HG02798 (cell line): Measurements from ENCODE around the gene AASS.
A peak's percentile ranks its signal among the peaks of the same experiment; 100 is the strongest.

Experiments
- ATAC-seq: cut with Tn5 transposase; IDR thresholded peaks from one replicate; pipeline ENCODE4 v1.9.1; 2021; ENCODE audit warnings: mild to moderate bottlenecking; ENCODE audit not compliant: unreplicated experiment, poor library complexity

The AASS gene

DNA sequence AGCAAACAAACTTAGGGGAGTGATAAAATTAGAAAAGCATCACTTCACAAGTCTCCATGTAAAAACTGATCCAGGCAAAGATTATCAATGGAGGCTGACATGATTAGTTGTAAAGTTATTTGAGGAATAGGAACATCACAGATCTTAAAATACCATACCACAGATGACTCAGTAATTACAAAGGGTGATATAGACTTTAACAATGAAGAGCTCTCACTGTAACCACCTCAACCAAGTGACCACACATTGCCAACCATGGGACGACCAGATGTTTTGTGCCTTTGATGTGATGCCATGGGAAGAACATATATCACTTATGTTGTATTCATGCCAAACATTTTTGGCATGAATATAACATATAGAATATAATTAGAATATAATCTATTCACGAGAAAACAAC, 11.7 kb downstream of the AASS start:
- ATAC-seq = no peak

DNA sequence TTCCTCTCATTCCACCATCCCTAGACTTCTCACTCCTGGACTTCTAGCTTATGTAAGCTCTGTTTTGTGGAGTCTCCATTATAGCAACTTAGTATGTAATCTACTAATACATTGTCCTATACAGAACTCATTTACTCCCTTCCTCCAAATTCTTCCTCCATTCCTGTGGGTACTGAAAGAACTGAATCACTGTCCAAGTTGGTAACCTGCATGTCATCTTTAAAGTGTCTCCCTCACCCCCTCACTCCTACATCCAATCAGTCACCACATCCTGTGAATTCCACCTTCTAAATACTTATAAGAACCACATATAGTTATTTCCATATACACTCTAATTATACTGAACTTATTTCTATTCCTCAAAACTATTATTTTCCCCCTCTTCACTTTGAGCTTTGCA, 20.3 kb downstream of the AASS start:
- ATAC-seq = no peak

DNA sequence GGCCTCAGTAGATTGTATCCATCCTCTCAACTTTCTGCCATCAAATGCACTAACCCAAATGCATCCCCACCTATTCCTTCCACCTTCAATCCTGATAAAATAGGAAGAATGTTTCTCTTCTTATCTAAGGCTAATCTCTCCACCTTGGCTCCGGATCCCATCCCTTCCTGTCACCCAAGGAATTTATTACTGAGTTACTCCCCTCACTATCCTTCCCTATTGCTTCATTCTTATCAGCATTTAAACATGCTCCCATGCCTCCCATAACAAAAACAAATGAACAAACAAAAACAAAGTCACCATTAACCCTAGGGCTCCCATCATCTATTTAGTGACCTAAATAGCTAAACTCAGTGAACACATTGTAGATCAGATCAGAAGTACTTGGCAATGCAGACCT, 25.3 kb downstream of the AASS start:
- ATAC-seq = no peak

GRCh38 chr7:122103064-122103463, 41.0 kb downstream of the AASS start:
- ATAC-seq = no peak

- no peak for ATAC-seq
Observed at GRCh38 chr7:122100021-122100420, 44.0 kb downstream of the AASS start.

- no peak for ATAC-seq
Observed at GRCh38 chr7:122095642-122096041, 48.4 kb downstream of the AASS start.

DNA sequence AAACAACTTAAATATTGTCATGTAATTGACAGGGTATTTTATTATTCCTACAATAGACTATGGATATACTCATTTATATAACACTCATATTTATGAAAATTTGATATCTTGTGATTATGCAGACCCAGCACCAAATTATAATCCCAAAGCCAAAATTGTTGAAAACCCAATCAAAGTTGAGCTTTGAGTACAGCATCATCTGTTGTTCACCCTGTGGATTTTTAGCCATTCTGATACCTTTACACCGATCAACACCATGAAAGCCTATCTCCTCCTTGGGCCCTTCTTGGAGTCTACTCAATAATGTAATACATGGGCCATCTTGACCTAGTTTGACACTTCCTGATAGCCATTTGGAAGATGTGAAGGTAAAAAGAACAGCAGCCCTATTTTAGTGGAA, 49.5 kb downstream of the AASS start:
- no peak for ATAC-seq

DNA sequence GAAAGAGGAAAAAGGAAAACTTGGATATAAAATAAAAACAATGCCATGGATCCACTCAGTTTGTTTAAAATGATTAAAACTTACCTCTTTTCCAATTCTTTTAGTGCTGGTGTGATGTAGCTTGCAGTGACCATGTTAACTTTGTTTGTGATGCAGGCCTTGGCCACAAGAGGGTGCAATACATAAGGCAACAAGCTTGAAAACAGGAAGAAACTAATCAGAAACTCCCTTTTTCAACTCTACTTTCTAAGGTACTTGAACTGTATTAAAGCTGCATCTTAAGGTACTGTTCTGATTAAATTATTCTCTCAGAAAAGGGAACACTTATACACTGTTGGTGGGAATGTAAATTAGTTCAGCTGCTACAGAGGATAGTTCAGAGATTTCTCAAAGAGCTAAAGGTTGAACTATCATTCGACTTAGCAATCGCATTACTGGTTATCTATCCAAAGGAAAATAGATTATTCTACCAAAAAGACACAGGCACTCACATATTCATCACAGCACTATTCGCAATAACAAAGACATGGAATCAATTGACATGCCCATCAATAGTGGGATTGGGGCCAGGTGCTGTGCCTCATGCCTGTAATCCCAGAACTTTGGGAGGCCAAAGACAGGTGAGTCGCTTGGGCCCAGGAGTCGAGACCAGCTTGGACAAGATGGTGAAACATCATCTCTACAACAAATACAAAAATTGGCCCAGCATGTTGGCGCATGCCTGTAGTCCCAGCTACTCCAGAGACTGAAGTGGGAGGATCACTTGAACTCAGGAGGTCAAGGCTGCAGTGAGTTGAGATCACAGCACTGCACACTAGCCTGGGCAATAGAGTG, 50.9 kb downstream of the AASS start:
- ATAC-seq = peak; percentile 99

- ATAC-seq = no peak
Observed at GRCh38 chr7:122082670-122083069, 61.4 kb downstream of the AASS start.

GRCh38 chr7:122082160-122082559, 61.9 kb downstream of the AASS start:
- ATAC-seq = no peak

- ATAC-seq = no peak
Observed at GRCh38 chr7:122073635-122074034, 70.4 kb downstream of the AASS start.

- no peak for ATAC-seq
Observed at GRCh38 chr7:122072924-122073599, 71.0 kb downstream of the AASS start.

DNA sequence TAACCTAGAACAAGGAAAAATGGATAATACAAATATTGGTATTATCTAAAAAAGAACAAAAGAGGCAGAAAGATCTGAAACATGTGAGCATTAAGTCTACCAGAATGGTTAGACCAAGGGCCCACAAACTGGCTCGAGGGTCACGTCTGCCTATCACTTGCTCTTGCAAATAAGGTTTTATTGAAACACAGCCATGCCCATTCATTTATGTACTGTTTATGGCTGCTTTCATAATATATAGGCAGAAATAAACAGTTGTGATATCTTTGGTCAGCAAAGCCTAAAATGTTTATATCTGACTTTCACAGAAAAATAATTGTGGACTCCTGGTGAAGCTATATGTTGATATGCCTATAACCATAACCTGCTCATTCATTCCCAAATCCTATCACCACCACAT, 71.8 kb downstream of the AASS start:
- ATAC-seq = no peak

- ATAC-seq = no peak
Observed at GRCh38 chr7:122070834-122071233, 73.2 kb downstream of the AASS start.

DNA sequence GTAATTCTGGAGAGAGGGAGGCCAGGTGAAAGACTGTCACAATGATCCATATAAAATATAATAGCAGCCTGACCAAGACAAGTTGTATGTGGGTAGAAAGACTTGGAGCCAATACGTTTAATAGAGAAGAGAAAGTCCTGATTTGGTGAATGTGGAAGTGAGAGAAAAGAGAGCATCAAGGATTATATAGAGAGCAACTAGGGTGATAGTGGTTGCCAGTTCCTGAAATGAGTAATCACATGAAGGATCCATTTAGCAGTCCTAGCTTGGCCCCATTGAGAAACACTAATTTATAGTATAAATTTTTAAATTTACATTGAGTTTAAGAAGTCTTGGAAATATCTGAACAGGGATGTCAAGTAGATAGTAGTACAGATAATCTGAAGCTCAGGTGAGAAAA, 74.0 kb downstream of the AASS start:
- no peak for ATAC-seq

- no peak for ATAC-seq
Observed at GRCh38 chr7:122068999-122069398, 75.0 kb downstream of the AASS start.

DNA sequence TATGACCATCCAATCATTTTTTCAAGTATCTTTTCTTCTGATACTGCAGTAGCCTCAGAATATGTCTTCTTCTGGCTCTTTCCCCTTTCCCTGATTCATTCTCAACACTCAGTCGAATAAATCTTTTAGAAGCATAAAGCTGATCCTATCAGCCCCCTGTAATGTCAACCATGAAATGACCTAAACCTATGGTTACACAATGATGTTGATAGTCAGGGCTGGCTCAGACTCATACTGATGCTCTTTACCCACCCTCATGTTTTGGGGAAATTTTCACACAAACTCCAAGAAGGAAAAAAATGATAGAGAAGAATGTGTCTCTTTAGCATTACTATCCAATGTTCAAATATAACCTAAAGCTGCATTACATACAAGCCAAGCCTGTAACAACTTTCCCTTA, 76.0 kb downstream of the AASS start:
- ATAC-seq = no peak

DNA sequence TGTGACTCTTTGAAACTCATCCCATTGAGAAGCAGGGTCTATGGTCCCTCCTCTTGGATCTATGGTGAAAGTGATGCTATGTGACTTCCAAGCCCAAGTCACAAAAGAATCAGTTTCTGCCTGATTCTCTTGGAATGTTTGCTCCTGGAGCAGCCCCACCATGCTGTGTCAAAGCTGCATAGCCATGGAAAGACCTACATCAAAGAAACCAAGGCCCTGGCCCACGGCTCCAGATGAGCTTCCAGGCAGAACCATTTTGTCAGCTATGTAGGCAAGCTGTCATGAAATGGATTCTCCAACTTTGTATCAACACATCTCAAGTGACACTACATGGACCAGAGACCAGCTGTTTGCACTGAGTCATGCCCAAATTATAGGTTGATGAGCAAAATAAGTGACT, 77.0 kb downstream of the AASS start:
- no peak for ATAC-seq

DNA sequence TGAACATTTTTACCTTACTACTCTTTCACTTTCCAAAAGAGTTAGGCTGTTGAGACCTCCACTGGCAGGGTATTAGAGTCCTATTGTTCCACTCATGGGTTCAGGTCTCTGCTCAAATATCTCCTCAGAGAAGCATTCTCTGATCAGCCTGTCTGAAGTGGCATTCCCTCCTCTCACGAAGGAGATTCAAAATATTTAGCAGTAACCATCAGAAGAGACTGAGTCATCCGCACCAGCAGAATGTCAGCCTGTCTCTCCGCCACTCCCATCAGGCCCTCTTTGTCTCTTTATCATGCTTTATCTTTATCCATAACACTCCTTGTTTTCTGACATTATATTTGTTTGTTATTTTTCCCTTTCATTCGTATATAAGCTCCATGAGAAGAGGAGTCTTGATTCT, 79.1 kb downstream of the AASS start:
- no peak for ATAC-seq

DNA sequence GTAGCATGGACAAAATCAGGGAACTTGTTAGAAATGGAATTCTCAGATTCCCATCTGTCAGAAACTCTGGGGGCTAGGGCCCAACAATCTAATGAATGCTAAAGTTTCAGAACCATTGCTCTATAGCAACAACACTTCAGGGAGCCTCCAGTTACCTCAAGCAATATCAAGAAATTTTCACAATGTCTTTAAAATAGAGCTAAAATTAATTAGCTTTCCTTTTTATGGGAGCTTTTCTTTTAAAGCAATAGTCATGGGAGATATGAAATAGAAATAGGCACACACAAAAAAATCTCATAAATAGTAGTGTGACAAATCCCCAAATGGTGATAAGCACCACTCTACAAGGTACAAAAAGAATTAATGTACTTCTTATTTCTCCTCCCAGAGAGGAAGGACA, 80.9 kb downstream of the AASS start:
- ATAC-seq = no peak

DNA sequence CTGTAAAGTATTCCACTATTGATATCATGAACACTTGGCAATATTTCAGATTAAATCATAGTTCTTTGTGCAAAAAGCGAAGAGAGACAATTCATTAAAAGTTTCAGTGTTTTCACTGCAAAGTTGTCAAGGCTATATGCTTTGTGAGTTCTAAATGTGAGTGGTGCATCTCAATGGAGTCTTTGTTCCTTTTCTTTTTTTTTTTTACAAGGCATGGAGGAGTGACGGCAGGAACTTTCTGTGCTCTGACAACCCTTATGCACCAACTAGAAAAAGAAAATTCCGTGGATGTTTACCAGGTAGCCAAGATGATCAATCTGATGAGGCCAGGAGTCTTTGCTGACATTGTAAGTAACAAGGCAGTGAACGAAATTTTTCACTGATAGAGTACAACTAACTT, 84.5 kb downstream of the AASS start:
- no peak for ATAC-seq

DNA sequence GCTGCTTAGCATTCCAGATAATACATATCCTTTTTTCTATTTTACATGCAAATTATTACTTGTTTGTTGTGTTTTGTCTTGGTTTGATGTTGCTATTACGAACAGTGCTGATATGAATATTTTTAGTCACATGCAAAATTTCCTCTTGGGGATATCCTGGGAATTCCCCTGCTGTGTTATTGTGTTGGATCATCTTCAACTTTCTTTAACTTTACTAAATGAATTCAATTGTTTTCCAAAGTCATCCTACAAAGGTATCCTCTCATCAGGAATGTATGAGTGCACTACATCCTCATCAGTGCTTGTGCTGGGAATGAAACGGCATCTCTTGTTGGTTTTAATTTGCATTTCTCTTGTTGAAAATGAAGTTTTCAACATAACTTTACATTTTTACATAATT, 87.1 kb downstream of the AASS start:
- ATAC-seq = no peak
